NB4 (cell line): Measurements from ENCODE around the gene LMCD1.

Experiments used
- CTCF ChIP-seq: IDR thresholded peaks from one replicate; pipeline ENCODE4 v1.5.1; 2012; ENCODE audit warnings: low read depth, low read length
- MAX ChIP-seq: IDR thresholded peaks from 2 replicates; pipeline ENCODE4 v1.6.1; 2011; ENCODE audit warnings: low read depth, low read length
- MYC ChIP-seq: IDR thresholded peaks from 2 replicates; pipeline ENCODE4 v1.6.1; 2011; ENCODE audit warnings: low read depth, low read length
- POLR2A ChIP-seq: IDR thresholded peaks from 2 replicates; pipeline ENCODE4 v1.6.1; 2011; ENCODE audit warnings: mild to moderate bottlenecking; ENCODE audit not compliant: insufficient read length; ENCODE audit errors: extremely low read depth

GRCh38 chr3:8485141-8485870 is 16.3 kb upstream of the LMCD1 start:
- TF ChIP-seq CTCF (no peak), POLR2A (no peak), MAX (no peak), MYC (no peak)
